ENCODE measurements around the gene RELA. TPM values are rescaled to one million over a fixed set of nuclear protein-coding genes. Genes with fewer than 3 reads are reported as not detected.

RELA gene
- total and polyA plus RNA-seq, 2 of the 13 experiments (the other 11 are each of a cell fraction or from before 2014, with no cell fraction given) = 21.4 to 40.5 TPM

- TF ChIP-seq GRHL1 (CRISPR knock-in tag; conservative IDR thresholded peaks at IDR 0.05) (no peak), TP53 (CRISPR knock-in tag; conservative IDR thresholded peaks at IDR 0.05) (0 out of 2 replicates have a peak, but pooled peaks have one; percentile 20), MED8 (CRISPR knock-in tag; IDR thresholded peaks at IDR 0.05; ENCODE audit: insufficient replicate concordance) (no peak), ZNF550 (CRISPR knock-in tag; IDR thresholded peaks at IDR 0.05; ENCODE audit: borderline replicate concordance) (no peak), ZFY (CRISPR knock-in tag; IDR thresholded peaks at IDR 0.05) (peak; percentile 82), ZSCAN9 (CRISPR knock-in tag; IDR thresholded peaks at IDR 0.05; ENCODE audit: borderline replicate concordance) (no peak; the same call in 1 of the 2 replicates), ZNF83 (CRISPR knock-in tag; IDR thresholded peaks at IDR 0.05; ENCODE audit: borderline replicate concordance) (no peak), SRSF9 (IDR thresholded peaks at IDR 0.05; ENCODE audit: borderline replicate concordance, insufficient read depth, low read depth, low read length, poor library complexity, severe bottlenecking) (no peak), PHF20 (CRISPR knock-in tag; IDR thresholded peaks at IDR 0.05) (peak; percentile 90), PBX3 (CRISPR knock-in tag; IDR thresholded peaks at IDR 0.05; ENCODE audit: borderline replicate concordance) (no peak; the same call in 1 of the 2 replicates), KDM1A (CRISPR knock-in tag; IDR thresholded peaks at IDR 0.05) (no peak), MLX (CRISPR knock-in tag; IDR thresholded peaks at IDR 0.05) (no peak), MEIS1 (CRISPR knock-in tag; IDR thresholded peaks at IDR 0.05; ENCODE audit: borderline replicate concordance) (peak; percentile 73; the same call in 1 of the 2 replicates), KAT8 (CRISPR knock-in tag; IDR thresholded peaks at IDR 0.05) (peak; percentile 94), CBFB (CRISPR knock-in tag; IDR thresholded peaks at IDR 0.05) (peak; percentile 36; the same call in 1 of the 2 replicates), STAT5B (CRISPR knock-in tag; IDR thresholded peaks at IDR 0.05) (no peak)
- TF ChIP-seq, protein P1, sequence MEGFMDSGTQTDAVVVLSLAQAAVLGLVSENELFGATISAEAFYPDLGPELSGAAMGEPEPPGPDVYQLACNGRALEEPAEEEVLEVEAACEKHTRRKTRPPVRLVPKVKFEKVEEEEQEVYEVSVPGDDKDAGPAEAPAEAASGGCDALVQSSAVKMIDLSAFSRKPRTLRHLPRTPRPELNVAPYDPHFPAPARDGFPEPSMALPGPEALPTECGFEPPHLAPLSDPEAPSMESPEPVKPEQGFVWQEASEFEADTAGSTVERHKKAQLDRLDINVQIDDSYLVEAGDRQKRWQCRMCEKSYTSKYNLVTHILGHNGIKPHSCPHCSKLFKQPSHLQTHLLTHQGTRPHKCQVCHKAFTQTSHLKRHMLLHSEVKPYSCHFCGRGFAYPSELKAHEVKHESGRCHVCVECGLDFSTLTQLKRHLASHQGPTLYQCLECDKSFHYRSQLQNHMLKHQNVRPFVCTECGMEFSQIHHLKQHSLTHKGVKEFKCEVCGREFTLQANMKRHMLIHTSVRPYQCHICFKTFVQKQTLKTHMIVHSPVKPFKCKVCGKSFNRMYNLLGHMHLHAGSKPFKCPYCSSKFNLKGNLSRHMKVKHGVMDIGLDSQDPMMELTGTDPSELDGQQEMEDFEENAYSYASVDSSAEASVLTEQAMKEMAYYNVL (CRISPR knock-in tag; IDR thresholded peaks at IDR 0.05; ENCODE audit: borderline replicate concordance) = no peak
- TF ChIP-seq, protein P2, sequence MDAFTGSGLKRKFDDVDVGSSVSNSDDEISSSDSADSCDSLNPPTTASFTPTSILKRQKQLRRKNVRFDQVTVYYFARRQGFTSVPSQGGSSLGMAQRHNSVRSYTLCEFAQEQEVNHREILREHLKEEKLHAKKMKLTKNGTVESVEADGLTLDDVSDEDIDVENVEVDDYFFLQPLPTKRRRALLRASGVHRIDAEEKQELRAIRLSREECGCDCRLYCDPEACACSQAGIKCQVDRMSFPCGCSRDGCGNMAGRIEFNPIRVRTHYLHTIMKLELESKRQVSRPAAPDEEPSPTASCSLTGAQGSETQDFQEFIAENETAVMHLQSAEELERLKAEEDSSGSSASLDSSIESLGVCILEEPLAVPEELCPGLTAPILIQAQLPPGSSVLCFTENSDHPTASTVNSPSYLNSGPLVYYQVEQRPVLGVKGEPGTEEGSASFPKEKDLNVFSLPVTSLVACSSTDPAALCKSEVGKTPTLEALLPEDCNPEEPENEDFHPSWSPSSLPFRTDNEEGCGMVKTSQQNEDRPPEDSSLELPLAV (CRISPR knock-in tag; conservative IDR thresholded peaks at IDR 0.05; ENCODE audit: low read depth) = no peak
- TF ChIP-seq, protein P3, sequence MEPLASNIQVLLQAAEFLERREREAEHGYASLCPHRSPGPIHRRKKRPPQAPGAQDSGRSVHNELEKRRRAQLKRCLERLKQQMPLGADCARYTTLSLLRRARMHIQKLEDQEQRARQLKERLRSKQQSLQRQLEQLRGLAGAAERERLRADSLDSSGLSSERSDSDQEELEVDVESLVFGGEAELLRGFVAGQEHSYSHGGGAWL (CRISPR knock-in tag; IDR thresholded peaks at IDR 0.05) = peak; percentile 64
- TF ChIP-seq, protein P4, sequence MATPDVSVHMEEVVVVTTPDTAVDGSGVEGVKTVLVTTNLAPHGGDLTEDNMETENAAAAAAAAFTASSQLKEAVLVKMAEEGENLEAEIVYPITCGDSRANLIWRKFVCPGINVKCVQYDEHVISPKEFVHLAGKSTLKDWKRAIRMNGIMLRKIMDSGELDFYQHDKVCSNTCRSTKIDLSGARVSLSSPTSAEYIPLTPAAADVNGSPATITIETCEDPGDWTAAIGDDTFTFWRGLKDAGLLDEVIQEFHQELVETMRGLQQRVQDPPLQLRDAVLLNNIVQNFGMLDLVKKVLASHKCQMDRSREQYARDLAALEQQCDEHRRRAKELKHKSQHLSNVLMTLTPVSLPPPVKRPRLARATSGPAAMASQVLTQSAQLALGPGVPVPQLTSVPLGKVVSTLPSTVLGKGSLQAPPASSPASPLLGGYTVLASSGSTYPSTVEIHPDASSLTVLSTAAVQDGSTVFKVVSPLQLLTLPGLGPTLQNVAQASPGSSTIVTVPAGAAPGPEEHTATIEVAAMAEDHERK (CRISPR knock-in tag; IDR thresholded peaks at IDR 0.05; ENCODE audit: low read depth) = no peak
These were observed 47.3 kb downstream of the RELA start, which contains the start of gene PCNX3 (continued) for GRCh38 chr11:65615229-65615949.

Measured in HepG2 (cell line).